Activated CD8-positive, alpha-beta T cell treated with anti-CD3 and anti-CD28 coated beads for 36 hours (primary cell): ENCODE results near the gene NTF3. TPM values are rescaled to one million over a fixed set of nuclear protein-coding genes. Genes with fewer than 3 reads are reported as not detected.

Source experiments
- ATAC-seq: fragments of 200-7000 bp; cut with Tn5 transposase; one replicate; pipeline ENCODE4 v1.10.0; 2021; ENCODE audit warnings: mild to moderate bottlenecking, moderate library complexity
- CTCF ChIA-PET: fragments of 350-600 bp; sonication (Branson Sonifier 250); formaldehyde crosslinking; loops from one replicate; lab custom pipeline; 2021; ENCODE audit warnings: antibody characterized with exemption; lab: Charles Lee
- POLR2A ChIA-PET: fragments of 350-600 bp; sonication (Branson Sonifier 250); formaldehyde crosslinking; loops from one replicate; lab custom pipeline; 2021; ENCODE audit warnings: antibody characterized with exemption; lab: Charles Lee
- DNase-seq: peaks from one replicate; pipeline ENCODE4 v3.0.0-alpha.2; 2020
- H3K27ac Mint-ChIP-seq: one replicate; pipeline ENCODE4 v1.8.0; 2021; ENCODE audit warnings: mild to moderate bottlenecking, mixed read lengths
- H3K27me3 Mint-ChIP-seq: one replicate; pipeline ENCODE4 v1.8.0; 2021; ENCODE audit warnings: mixed read lengths
- H3K36me3 Mint-ChIP-seq: one replicate; pipeline ENCODE4 v1.8.0; 2021; ENCODE audit warnings: low read depth, mixed read lengths
- H3K4me1 Mint-ChIP-seq: one replicate; pipeline ENCODE4 v1.8.0; 2021; ENCODE audit warnings: low read depth, mixed read lengths
- H3K4me3 Mint-ChIP-seq: one replicate; pipeline ENCODE4 v1.8.0; 2021; ENCODE audit warnings: mild to moderate bottlenecking, moderate library complexity, mixed read lengths
- H3K9me3 Mint-ChIP-seq: one replicate; pipeline ENCODE4 v1.8.0; 2021; ENCODE audit warnings: mixed read lengths
- intact Hi-C: fragments of 100-400 bp; cut with micrococcal nuclease; formaldehyde crosslinking; loops from one replicate; pipeline ENCODE4 v1.10.0; 2022
- total RNA-seq, 2 experiments: library from RNA; stranded (reverse); gene quantifications; one replicate each; pipeline ENCODE4 v1.2.3, GENCODE V29; 2021
- TF ChIP-seq, protein P1 (sequence below): fragments of 200-600 bp; IDR thresholded peaks from one replicate; pipeline ENCODE4 v1.8.0; 2022; ENCODE audit warnings: antibody characterized with exemption, mild to moderate bottlenecking

Gene NTF3
- total RNA-seq, 2 experiments from 2014 or later = not detected

DNA sequence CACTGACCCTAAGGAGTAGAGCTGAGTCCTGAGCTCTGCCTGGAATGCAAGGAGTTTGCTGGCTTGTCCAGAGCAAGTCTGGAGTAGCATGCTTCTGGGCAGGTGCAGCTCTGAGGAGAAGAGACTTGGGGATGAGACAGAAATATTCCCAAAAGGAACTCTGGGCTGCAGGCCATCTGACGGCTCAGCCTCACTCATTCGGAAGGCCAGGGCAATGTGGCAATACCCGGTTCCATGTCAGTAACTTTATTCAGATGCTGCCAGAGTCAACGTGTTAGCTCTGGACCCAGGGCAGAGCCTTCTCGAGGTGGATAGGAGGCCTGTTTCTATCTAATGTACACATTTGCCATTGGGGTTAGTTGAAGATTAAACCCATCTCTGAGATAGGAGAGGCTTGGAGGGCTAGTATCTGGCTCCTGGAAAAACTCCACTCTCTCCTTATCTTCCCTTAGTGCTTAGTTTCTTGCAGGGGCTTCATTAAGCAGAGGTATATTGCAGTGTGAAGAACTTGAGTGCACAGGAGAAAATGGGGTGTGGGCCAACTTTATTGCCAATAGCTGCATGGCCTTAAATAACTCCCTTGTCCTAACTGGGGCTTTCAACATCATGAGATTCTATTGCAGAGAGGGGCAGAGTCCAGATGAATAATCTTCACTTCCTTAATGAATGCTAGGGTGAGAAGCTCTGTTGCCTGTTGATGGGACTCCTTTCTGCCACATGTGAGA, 65.6 kb downstream of the NTF3 start:
- peaks cover 4% of the 10 kb centered on the region for H3K27me3 Mint-ChIP-seq
- no peaks in the 10 kb centered on the region for H3K9me3 Mint-ChIP-seq
- no peaks in the 10 kb centered on the region for H3K36me3 Mint-ChIP-seq
- H3K27ac Mint-ChIP-seq = no peak overlapping the region
- TF ChIP-seq, protein P1, sequence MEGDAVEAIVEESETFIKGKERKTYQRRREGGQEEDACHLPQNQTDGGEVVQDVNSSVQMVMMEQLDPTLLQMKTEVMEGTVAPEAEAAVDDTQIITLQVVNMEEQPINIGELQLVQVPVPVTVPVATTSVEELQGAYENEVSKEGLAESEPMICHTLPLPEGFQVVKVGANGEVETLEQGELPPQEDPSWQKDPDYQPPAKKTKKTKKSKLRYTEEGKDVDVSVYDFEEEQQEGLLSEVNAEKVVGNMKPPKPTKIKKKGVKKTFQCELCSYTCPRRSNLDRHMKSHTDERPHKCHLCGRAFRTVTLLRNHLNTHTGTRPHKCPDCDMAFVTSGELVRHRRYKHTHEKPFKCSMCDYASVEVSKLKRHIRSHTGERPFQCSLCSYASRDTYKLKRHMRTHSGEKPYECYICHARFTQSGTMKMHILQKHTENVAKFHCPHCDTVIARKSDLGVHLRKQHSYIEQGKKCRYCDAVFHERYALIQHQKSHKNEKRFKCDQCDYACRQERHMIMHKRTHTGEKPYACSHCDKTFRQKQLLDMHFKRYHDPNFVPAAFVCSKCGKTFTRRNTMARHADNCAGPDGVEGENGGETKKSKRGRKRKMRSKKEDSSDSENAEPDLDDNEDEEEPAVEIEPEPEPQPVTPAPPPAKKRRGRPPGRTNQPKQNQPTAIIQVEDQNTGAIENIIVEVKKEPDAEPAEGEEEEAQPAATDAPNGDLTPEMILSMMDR = no peak
- intact Hi-C loops = no loop called here
- ATAC-seq (no peak), DNase-seq (no peak)
- H3K4me3 Mint-ChIP-seq = no peak overlapping the region
- no peaks in the 10 kb centered on the region for H3K4me1 Mint-ChIP-seq
- ChIA-PET POLR2A (no interaction called here), CTCF (no interaction called here)

DNA sequence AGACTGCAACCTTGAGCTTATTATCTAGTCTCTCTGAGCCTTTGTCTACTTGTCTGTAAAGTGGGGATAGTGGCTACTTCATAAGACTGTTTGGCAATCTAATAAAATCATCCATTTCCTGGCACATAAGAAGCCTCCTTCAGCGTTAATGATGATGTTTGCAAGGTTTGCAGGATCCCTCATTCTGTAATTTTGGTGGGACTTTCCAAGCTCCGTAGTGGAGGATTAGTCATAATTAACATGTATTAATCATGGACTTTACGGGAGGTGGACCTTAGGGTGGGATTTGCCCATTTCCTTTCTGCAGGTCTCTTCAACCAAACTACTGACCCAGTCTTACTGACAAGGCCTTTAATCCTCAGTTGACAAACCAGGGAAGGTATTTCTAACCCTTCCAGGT, 66.2 kb downstream of the NTF3 start:
- Mint-ChIP-seq H3K9me3 (no peaks in the 10 kb centered on the region), H3K27me3 (peaks cover 4% of the 10 kb centered on the region), H3K4me3 (no peak overlapping the region), H3K36me3 (no peaks in the 10 kb centered on the region), H3K27ac (no peak overlapping the region), H3K4me1 (no peaks in the 10 kb centered on the region)
- ATAC-seq = no peak
- TF ChIP-seq, protein P1 = no peak
- intact Hi-C loops = no loop called here
- POLR2A ChIA-PET = no interaction called here
- CTCF ChIA-PET = no interaction called here
- no peak for DNase-seq

DNA sequence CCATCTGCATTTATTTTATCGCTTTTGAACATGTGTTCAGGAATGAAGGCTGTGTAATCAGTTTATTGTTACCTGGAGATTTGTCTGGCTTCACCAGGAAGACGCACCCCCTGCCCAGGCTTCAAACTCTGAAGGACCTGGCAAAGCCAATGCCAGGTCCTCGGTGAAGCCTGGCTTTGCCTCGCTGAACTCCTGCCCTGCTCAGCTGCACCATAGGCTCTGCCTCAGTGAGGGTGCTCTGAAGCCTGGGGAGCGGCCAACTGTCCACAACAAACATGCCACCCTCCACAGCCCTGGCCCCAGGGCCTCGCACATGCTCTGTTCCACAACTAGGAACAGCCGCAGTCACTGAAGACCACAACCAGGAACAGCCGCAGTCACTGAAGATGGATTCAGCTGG, 66.9 kb downstream of the NTF3 start:
- no peak overlapping the region for H3K27ac Mint-ChIP-seq
- H3K27me3 Mint-ChIP-seq = peaks cover 4% of the 10 kb centered on the region
- no peak overlapping the region for H3K4me3 Mint-ChIP-seq
- no peaks in the 10 kb centered on the region for H3K36me3 Mint-ChIP-seq
- POLR2A ChIA-PET = no interaction called here
- H3K4me1 Mint-ChIP-seq = no peaks in the 10 kb centered on the region
- no peak for ATAC-seq
- intact Hi-C loops = no loop called here
- TF ChIP-seq, protein P1 = no peak
- CTCF ChIA-PET = no interaction called here
- DNase-seq = no peak
- no peaks in the 10 kb centered on the region for H3K9me3 Mint-ChIP-seq

DNA sequence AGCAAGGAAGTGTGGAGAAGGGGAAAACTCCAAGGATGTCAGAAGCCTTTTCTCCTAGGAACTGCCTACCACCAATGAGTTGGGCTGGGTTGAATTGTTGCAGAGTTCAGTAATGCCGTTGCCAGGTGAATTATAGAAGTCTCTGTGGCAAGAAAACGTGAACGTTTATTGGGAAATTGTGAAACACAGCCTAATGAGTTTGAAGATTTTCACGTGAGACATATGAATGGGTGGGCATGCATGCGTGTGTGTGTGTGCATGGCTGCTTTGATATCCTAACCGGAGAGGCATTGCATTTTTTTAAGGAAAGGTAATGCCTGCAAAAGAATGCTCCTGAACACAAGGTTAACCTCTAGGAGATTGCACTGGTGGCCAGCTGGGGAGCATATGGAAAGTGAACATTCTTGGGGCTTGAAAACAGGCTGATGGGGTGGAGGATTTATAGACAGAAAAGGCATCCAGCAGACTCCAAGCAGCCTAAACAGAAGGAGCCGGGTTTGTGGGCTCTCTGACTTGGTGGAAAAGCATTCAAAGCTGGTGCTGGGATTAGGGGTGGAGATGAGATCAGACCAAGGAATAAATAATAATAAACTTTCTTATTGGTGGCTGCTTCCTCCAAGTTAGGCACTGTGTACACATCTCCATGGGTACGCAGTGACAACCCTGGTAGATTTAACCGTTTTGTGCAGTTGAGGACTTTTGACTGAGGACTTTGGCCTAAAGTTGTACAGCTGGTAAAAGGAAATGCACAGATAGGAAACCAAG, 67.8 kb downstream of the NTF3 start:
- CTCF ChIA-PET = no interaction called here

DNA sequence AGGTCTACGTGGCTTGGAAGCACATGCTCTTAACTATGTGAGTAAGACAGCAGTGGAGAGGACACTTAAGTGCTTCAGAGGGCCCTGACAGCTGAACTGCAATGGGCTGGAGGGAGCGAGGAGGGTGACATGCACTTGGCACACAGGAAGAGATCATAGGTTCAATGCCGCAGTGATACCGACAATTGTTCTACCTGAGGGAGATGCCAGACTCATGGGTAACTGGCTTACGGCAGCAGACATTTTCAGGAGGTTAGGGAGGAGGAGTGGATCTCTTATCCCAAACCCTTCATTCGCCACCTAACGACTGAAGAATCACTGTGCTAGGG, 68.4 kb downstream of the NTF3 start:
- intact Hi-C loops = no loop called here

More for the DNA sequence above, 67.8 kb downstream of the NTF3 start:
- Mint-ChIP-seq H3K9me3 (no peaks in the 10 kb centered on the region), H3K4me1 (no peaks in the 10 kb centered on the region), H3K4me3 (no peak overlapping the region), H3K36me3 (no peaks in the 10 kb centered on the region), H3K27me3 (peaks cover 4% of the 10 kb centered on the region), H3K27ac (no peak overlapping the region)
- POLR2A ChIA-PET = no interaction called here
- intact Hi-C loops = no loop called here
- TF ChIP-seq, protein P1 = no peak
- DNase-seq (no peak), ATAC-seq (no peak)

More for the DNA sequence above, 68.4 kb downstream of the NTF3 start:
- no peaks in the 10 kb centered on the region for H3K36me3 Mint-ChIP-seq
- POLR2A ChIA-PET = no interaction called here
- CTCF ChIA-PET = no interaction called here
- ATAC-seq = no peak
- peaks cover 4% of the 10 kb centered on the region for H3K27me3 Mint-ChIP-seq
- H3K9me3 Mint-ChIP-seq = no peaks in the 10 kb centered on the region
- no peak for DNase-seq
- H3K4me3 Mint-ChIP-seq = no peak overlapping the region
- no peak overlapping the region for H3K27ac Mint-ChIP-seq
- TF ChIP-seq, protein P1 = no peak
- H3K4me1 Mint-ChIP-seq = no peaks in the 10 kb centered on the region
